GM19025 (cell line): ENCODE measurements around the gene SSRP1.

ENCODE experiments used
- ATAC-seq: cut with Tn5 transposase; IDR thresholded peaks from one replicate; pipeline ENCODE4 v1.9.1; 2021; ENCODE audit warnings: mild to moderate bottlenecking, low read depth, moderate library complexity; ENCODE audit not compliant: unreplicated experiment

SSRP1 gene

GRCh38 chr11:57359896-57360690, 24.4 kb upstream of the SSRP1 start:
- ATAC-seq, result no peak

DNA sequence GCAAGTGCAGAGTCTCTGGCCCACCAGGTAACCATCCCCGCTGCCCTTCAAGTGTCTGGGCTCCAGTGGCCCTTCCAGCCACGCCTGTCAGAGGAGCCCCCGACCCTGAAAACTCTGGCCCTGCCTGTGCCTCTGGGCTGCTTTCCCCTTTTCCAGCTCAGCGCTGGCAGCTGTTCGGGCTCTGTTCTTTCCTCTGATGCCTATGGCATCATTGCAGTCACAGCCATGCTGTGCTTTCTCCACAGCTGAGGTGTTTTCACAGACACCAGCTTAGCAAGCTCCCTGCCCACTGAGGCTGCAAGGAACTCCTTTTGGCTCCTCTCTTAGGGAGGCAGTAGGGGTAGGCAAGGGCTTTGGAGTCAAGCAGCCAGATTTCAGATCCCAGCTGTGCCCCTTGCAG, 23.7 kb upstream of the SSRP1 start:
- no peak for ATAC-seq

- ATAC-seq, result no peak
Measured at GRCh38 chr11:57358991-57359390, 23.3 kb upstream of the SSRP1 start.

DNA sequence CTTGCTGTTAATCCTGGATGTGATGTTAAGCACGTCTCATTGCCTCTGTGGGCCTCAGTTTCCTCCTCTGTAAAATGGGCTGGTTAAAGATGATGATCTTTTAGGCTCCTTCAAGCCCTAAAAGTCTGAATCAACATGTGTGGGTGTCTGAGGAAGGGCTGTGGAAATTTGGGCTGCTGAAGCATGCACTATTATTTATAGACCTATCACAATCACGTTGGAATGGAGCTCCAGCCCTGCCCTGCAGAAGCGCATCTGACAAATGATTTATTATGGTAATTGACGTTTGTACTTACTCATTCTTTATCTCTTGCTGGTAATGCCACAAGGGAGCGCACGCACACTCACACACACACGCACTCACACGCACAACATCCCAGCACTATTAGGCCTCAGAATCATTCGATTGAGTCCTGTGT, 22.9 kb upstream of the SSRP1 start:
- no peak for ATAC-seq

DNA sequence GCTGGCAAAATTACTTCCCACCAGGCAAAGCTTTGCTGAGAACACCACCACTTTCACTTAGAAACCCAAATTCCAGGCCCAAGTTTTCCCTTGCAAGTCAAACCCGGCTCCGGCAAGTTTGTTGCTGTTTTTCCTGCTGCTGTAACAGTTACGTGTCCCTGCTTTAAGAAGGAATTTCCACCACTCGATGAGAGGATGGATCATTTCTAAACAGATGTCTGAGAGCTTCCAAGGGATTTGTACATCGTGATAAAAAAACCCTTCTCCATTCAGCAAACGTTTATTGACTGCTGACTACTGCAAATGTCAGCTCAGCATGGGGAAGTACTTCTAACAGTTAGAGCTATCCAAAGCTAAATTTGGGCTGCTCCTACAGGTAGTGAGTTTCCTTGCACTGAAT, 22.2 kb upstream of the SSRP1 start:
- ATAC-seq, result no peak

- ATAC-seq, result no peak
Measured at GRCh38 chr11:57357310-57357709, 21.6 kb upstream of the SSRP1 start.

DNA sequence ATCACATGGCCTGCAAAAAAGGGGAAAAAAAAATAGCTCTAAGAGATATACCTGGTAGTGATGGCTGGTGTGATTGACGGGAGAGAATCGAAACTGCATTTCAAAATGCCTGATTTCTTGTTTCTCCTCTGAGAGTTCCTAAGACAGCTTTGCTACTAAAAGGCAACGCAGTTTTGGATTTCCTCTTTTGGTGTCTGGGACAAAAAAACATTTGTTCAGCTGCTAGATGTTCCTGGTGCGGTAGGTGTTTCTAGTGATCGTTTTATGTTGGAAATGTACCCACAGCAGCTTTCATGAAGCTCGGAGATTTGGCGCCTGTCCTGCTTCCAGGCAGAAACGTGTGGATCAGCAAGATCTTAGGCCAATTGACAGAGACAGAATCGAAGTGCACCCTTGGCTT, 20.6 kb upstream of the SSRP1 start:
- ATAC-seq, result no peak

DNA sequence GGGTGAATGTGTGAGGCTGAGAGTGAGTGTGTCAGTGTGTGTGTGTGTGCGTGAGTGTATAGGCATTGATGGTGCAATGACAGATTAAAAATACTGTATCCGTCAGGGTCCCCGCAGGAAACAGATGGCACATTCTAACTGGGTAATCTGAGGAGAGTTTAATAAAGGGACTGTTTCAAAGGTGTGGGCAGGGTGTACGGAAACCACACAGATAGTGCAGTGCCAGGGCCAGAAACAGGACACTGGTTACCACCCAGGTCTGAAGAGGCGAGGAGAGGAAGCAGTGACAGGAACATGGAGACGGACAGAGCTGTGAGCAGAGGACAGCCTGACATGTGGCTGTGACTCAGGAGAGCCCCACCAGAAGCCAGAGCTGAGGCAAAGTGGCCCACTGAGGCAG, 19.0 kb upstream of the SSRP1 start:
- ATAC-seq, result no peak

DNA sequence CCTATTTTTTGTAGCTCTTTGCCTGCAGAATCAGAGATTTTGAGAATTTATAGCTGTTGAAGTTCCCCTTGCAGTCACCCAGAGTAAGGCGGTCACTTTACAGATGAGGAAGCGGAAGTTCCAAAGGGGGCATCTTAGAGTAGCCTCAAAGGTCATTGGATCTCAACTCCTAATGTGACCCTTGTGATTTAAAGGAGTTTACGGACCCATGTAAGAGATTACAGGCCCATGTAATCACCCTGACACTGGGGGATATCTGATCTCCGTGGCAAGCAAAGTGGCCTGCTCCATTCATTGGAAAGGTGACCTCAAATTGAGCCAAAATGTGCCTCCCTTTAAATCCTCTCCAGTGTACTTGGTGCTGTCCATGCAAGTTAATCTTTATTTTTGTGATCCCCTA, 18.2 kb upstream of the SSRP1 start:
- ATAC-seq, result no peak

DNA sequence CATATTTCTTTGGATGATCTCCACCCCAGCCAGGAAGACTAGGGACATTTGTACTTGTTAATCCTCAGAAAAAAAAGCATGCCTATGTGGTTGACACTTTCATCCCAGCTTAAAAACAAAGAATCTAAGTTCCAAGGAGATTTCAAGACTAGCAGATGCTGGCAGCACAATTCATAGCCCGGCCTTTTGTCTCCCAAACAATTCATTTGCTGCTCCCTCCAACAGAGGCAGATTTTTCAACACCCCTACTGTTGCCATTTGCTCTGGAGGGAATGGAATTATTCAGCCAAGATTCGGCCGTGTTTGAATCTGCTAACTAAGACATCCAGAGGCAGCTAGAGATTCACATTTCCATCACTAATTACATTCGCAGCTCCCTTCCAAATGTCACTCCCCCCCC, 17.8 kb upstream of the SSRP1 start:
- ATAC-seq, result no peak

DNA sequence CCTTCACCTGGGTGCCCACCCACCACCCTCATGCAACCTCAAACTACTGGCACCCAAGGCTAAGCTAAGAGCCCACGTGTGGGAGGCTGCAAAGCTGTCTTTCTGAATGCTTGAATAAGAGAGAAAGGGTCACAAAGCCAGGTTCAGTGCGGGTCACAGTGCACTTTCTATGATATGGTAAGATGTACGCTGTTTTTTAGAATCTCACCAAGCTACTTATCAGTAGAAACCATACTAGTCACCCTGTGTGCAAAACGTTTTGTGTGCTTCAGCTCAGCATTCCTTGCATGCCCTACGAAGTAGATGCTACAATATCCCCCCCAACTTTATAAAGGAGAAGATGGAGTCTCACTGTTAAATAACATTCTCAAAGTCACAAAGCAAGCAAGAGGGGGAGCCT, 17.3 kb upstream of the SSRP1 start:
- ATAC-seq, result no peak

- ATAC-seq, result no peak
Measured at GRCh38 chr11:57349491-57350274, 14.0 kb upstream of the SSRP1 start.

DNA sequence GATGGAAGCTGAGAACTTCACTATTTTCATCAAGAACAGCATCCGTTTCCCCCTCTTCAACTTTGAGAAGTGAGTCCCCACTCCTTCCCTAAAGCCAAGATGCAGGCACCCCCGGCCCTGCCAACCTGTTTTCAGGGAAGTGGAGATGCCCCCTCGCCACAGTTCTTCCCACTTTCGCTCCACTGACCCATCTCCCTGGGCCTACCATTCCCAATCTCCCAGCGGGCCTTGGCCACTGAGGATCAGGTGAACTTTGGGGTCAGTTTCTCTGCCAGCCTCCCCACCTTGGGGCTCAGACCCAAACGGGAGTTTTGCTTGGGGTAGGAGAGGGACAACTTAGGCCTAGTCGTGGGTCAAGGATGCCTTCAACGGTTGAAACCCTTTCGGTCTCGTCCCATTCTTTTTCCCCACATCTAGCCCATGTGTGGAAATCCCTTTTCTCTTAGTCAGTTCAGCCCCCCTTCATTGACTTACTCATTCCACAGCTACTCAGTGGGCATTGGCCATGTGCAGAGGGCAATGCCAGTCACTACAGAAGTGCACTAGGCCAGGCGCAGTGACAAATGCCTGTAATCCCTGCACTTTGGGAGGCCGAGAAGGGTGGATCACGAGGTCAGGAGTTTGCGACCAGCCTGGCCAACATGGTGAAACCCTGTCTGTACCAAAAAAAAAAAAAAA, 13.1 kb upstream of the SSRP1 start:
- ATAC-seq, result no peak

GRCh38 chr11:57348052-57348451, 12.4 kb upstream of the SSRP1 start:
- no peak for ATAC-seq

DNA sequence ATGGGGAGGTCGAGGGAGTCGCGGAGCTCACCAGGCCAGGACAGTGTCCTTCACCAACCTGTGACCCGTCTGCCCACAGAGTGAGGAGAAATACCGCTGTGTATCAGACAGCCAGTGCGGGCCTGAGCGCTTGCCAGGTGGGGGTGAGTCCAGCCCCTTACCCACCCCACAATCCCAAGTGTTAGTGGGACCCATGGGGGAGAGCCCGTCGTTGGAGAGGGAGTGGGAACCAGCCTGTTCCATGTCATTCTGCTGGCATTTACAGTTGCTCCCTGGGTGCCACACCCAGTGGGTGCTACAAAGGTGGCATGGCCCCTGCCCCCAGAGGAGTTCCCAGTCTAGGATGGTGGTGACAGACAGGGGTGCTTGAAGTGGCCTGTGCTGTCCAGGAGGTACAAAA, 11.6 kb upstream of the SSRP1 start:
- ATAC-seq, result no peak

- ATAC-seq, result peak; percentile 58
Measured at GRCh38 chr11:57345555-57346211, 10.0 kb upstream of the SSRP1 start.

DNA sequence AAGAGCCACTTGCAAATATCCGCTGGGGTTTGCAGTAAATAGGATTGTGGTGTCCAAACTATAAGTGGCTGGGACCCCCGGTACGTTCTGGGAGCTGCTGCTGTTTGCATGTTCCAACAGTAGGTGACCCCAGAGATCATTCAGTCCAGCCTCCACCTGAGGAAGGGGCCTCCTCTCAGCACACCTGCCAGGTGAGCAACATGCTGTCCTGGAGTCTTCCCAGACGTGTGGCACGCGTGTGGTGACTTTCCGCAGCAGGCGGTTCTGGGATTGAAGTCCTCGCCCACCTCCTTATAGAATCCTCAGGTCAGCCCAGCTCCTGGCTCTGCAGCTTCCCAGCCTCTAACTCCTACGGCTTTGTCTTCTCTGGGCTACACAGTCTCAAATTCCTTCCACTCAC, 9.1 kb upstream of the SSRP1 start:
- ATAC-seq, result no peak

DNA sequence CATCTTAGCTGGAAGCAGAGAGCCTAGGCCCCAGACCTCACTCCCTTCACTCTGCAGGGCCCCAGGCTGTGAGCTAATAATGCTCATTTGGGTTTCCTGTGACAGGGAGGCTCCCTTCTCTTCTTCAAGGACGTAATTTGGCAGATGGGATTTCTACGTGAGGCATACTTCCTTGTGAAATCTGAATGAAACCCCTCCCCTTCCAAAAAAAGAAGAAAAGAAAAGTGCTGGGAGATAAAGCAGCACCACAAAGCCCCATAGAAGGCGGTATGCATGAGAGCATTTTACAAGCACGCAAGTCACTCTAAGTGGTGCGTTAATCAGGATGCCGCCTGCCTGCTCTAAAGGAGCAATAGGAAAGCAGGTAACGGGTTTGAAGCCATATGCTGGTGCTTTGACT, 8.1 kb upstream of the SSRP1 start:
- ATAC-seq, result no peak

GRCh38 chr11:57342702-57343101, 7.0 kb upstream of the SSRP1 start:
- ATAC-seq, result no peak

DNA sequence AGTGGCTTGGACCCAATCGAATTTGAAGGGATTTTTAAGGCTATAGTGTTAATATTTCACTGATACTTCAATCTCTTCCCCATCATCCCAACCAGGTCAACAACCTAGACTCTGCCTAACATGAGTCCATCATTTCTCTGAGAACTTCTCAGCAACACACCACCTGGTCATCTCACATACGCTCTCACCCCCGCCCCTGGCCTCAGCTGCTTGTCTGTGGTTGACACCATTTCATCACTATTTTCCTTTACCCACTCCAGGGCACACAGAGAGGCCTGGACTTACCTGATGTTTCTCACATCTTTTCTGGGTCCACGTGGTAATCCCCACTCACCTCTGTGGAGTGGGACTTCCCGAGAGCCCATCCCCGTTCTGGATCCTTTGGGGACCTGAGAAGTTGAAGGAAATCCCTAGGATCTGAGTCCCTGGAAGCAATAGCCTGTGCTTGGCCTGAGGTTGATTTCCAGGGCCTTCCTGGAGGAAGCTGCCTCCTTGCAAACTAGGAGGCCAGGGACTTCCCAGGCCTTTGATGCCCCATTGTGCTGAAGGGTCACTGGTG, 5.6 kb upstream of the SSRP1 start:
- ATAC-seq, result no peak
